ENCODE measurements around the gene HPSE2. TPM values are rescaled to one million over a fixed set of nuclear protein-coding genes. Genes with fewer than 3 reads are reported as not detected.

Gene HPSE2
- total and polyA plus RNA-seq, 2 donors (not counting 1 experiment from before 2014, with no cell fraction given) = not detected

- H3K79me2 ChIP-seq (ENCODE audit: control insufficient read depth, insufficient read depth, low read length) = no peaks in the 10 kb centered on the region
- H3K9ac ChIP-seq (ENCODE audit: low read length) = no peak overlapping the region
- H3K4me1 ChIP-seq (ENCODE audit: control insufficient read depth in 2 of 2, insufficient read depth in 2 of 2, low read length in 2 of 2) = no peaks in the 10 kb centered on the region
- DNase-seq (no peak), ATAC-seq (ENCODE audit: low read depth) (no peak)
- Mint-ChIP-seq H3K9me3 (ENCODE audit: insufficient read depth) (no peaks in the 10 kb centered on the region), H3K4me3 (no peak overlapping the region), H3K27me3 (peaks cover 4% of the 10 kb centered on the region), H3K4me1 (no peaks in the 10 kb centered on the region), H3K27ac (no peak overlapping the region)
- intact Hi-C loops (cut with micrococcal nuclease) = no loop called here
- whole genome bisulfite sequencing (ENCODE audit: insufficient coverage) = no CpG with 5 or more reads among the region's 2 CpGs
- H4K20me1 ChIP-seq (ENCODE audit: control insufficient read depth, insufficient read depth, low read length, poor library complexity, severe bottlenecking) = no peaks in the 10 kb centered on the region
- H3K4me2 ChIP-seq (replicated peaks; ENCODE audit: low read depth, low read length, poor library complexity, severe bottlenecking) = no peak overlapping the region
- ChIA-PET POLR2A (no interaction called here), CTCF (no interaction called here)
- no peaks in the 10 kb centered on the region for H3K36me3 ChIP-seq (replicated peaks in 1 of 2; ENCODE audit: control extremely low read depth in 1 of 2, control insufficient read depth in 1 of 2, extremely low read depth in 1 of 2, insufficient read depth in 2 of 2, low read length in 1 of 2)
- no peaks in the 10 kb centered on the region for H3K27me3 ChIP-seq (replicated peaks in 1 of 4; ENCODE audit: control extremely low read depth in 1 of 4, control insufficient read depth in 3 of 4, insufficient read depth in 4 of 4, low read length in 3 of 4)
- H3K4me3 ChIP-seq (ENCODE audit: control extremely low read depth in 1 of 5, extremely low read depth in 1 of 5, insufficient read depth in 1 of 5, low read depth in 2 of 5, low read length in 4 of 5) = no peak overlapping the region
- no peak for TF ChIP-seq EZH2 (IDR thresholded peaks at IDR 0.05; ENCODE audit: borderline replicate concordance, insufficient read depth, low read depth, low read length, poor library complexity, severe bottlenecking)
- H3K27ac ChIP-seq (ENCODE audit: low read length in 2 of 2) = no peak overlapping the region
- no peak overlapping the region for H2AFZ ChIP-seq (ENCODE audit: insufficient read depth, low read depth, low read length, poor library complexity, severe bottlenecking)
- H3K9me3 ChIP-seq (ENCODE audit: control extremely low read depth in 1 of 3, control insufficient read depth in 2 of 3, insufficient read depth in 1 of 3, low read length in 2 of 3) = no peaks in the 10 kb centered on the region
These were observed 314.8 kb downstream of the HPSE2 start for GRCh38 chr10:98920807-98921206.

GRCh38 chr10:98920360-98920759 is 315.3 kb downstream of the HPSE2 start:
- H3K9me3 ChIP-seq (ENCODE audit: control extremely low read depth in 1 of 3, control insufficient read depth in 2 of 3, insufficient read depth in 1 of 3, low read length in 2 of 3) = no peaks in the 10 kb centered on the region
- H3K36me3 ChIP-seq (replicated peaks in 1 of 2; ENCODE audit: control extremely low read depth in 1 of 2, control insufficient read depth in 1 of 2, extremely low read depth in 1 of 2, insufficient read depth in 2 of 2, low read length in 1 of 2) = no peaks in the 10 kb centered on the region
- TF ChIP-seq EZH2 (IDR thresholded peaks at IDR 0.05; ENCODE audit: borderline replicate concordance, insufficient read depth, low read depth, low read length, poor library complexity, severe bottlenecking) = no peak
- no peak for TF ChIP-seq CTCF (IDR thresholded peaks at IDR 0.05)
- Mint-ChIP-seq H3K4me1 (no peaks in the 10 kb centered on the region), H3K4me3 (no peak overlapping the region), H3K27me3 (peaks cover 4% of the 10 kb centered on the region), H3K9me3 (ENCODE audit: insufficient read depth) (no peaks in the 10 kb centered on the region), H3K27ac (no peak overlapping the region)
- CTCF ChIA-PET = no interaction called here
- no peaks in the 10 kb centered on the region for H3K4me1 ChIP-seq (ENCODE audit: control insufficient read depth in 2 of 2, insufficient read depth in 2 of 2, low read length in 2 of 2)
- no peak overlapping the region for H3K4me3 ChIP-seq (ENCODE audit: control extremely low read depth in 1 of 5, extremely low read depth in 1 of 5, insufficient read depth in 1 of 5, low read depth in 2 of 5, low read length in 4 of 5)
- H4K20me1 ChIP-seq (ENCODE audit: control insufficient read depth, insufficient read depth, low read length, poor library complexity, severe bottlenecking) = no peaks in the 10 kb centered on the region
- H3K9ac ChIP-seq (ENCODE audit: low read length) = no peak overlapping the region
- H2AFZ ChIP-seq (ENCODE audit: insufficient read depth, low read depth, low read length, poor library complexity, severe bottlenecking) = no peak overlapping the region
- no peak overlapping the region for H3K27ac ChIP-seq (ENCODE audit: low read length in 2 of 2)
- POLR2A ChIA-PET = no interaction called here
- H3K79me2 ChIP-seq (ENCODE audit: control insufficient read depth, insufficient read depth, low read length) = no peaks in the 10 kb centered on the region
- H3K4me2 ChIP-seq (replicated peaks; ENCODE audit: low read depth, low read length, poor library complexity, severe bottlenecking) = no peak overlapping the region
- intact Hi-C loops (cut with micrococcal nuclease) = no loop called here
- no peak for ATAC-seq (ENCODE audit: low read depth)
- no peak for DNase-seq
- no peaks in the 10 kb centered on the region for H3K27me3 ChIP-seq (replicated peaks in 1 of 4; ENCODE audit: control extremely low read depth in 1 of 4, control insufficient read depth in 3 of 4, insufficient read depth in 4 of 4, low read length in 3 of 4)
